ENCODE data around the gene OR51B4.
"Not testable (repeated sequence)": the region's sequence is repeated elsewhere in the genome, so short reads cannot be mapped to it uniquely, and the experiment has no call there.

Gene OR51B4

GRCh38 chr11:5294342-5294995, 7.3 kb downstream of the OR51B4 start:
- not testable (repeated sequence) for DNase-seq (ENCODE audit: low read depth in 2 of 2)

GRCh38 chr11:5293028-5293427, 8.7 kb downstream of the OR51B4 start:
- DNase-seq (ENCODE audit: low read depth in 2 of 2): no peak

- DNase-seq (ENCODE audit: low read depth in 2 of 2): no peak
Observed at GRCh38 chr11:5291207-5291838, 10.4 kb downstream of the OR51B4 start.

- no peak for DNase-seq (ENCODE audit: low read depth in 2 of 2)
Observed at GRCh38 chr11:5290106-5290505, 11.6 kb downstream of the OR51B4 start.

- no peak for DNase-seq (ENCODE audit: low read depth in 2 of 2)
Observed at GRCh38 chr11:5289696-5290095, 12.1 kb downstream of the OR51B4 start.

GRCh38 chr11:5288906-5289550, 12.7 kb downstream of the OR51B4 start:
- no peak for DNase-seq (ENCODE audit: low read depth in 2 of 2)

GRCh38 chr11:5288108-5288905, 13.4 kb downstream of the OR51B4 start:
- no peak for DNase-seq (ENCODE audit: low read depth in 2 of 2)

GRCh38 chr11:5286901-5287300, 14.8 kb downstream of the OR51B4 start:
- DNase-seq (ENCODE audit: low read depth in 2 of 2): no peak

- DNase-seq (ENCODE audit: low read depth in 2 of 2): no peak
Observed at GRCh38 chr11:5286351-5286750, 15.4 kb downstream of the OR51B4 start.

- no peak for DNase-seq (ENCODE audit: low read depth in 2 of 2)
Observed at GRCh38 chr11:5285703-5286340, 15.9 kb downstream of the OR51B4 start.

- no peak for DNase-seq (ENCODE audit: low read depth in 2 of 2)
Observed at GRCh38 chr11:5284637-5285036, 17.1 kb downstream of the OR51B4 start.

GRCh38 chr11:5283882-5284281, 17.9 kb downstream of the OR51B4 start:
- no peak for DNase-seq (ENCODE audit: low read depth in 2 of 2)

- no peak for DNase-seq (ENCODE audit: low read depth in 2 of 2)
Observed at GRCh38 chr11:5283086-5283485, 18.7 kb downstream of the OR51B4 start.

- DNase-seq (ENCODE audit: low read depth in 2 of 2): no peak
Observed at GRCh38 chr11:5282628-5283027, 19.1 kb downstream of the OR51B4 start.

- no peak for DNase-seq (ENCODE audit: low read depth in 2 of 2)
Observed at GRCh38 chr11:5281596-5281995, 20.1 kb downstream of the OR51B4 start.

GRCh38 chr11:5280582-5281102, 21.1 kb downstream of the OR51B4 start:
- DNase-seq (ENCODE audit: low read depth in 2 of 2): peak in 1 of 2 experiments; percentile 0

GRCh38 chr11:5279471-5280090, 22.2 kb downstream of the OR51B4 start:
- no peak for DNase-seq (ENCODE audit: low read depth in 2 of 2)

GRCh38 chr11:5277807-5278382, 23.9 kb downstream of the OR51B4 start:
- no peak for DNase-seq (ENCODE audit: low read depth in 2 of 2)

GRCh38 chr11:5276697-5277096, 25.0 kb downstream of the OR51B4 start:
- DNase-seq (ENCODE audit: low read depth in 2 of 2): no peak

GRCh38 chr11:5275369-5276110, 26.2 kb downstream of the OR51B4 start:
- no peak for DNase-seq (ENCODE audit: low read depth in 2 of 2)
